Activated T-cell treated with anti-CD3 and anti-CD28 coated beads for 24 hours (primary cell): Measurements from ENCODE around the gene DCAF11.

Source experiments
- DNase-seq: peaks from one replicate; pipeline ENCODE4 v3.0.0-alpha.2; 2020; ENCODE audit warnings: low read depth

DCAF11 gene

GRCh38 chr14:24079491-24080141, 35.0 kb upstream of the DCAF11 start:
- DNase-seq: no peak

GRCh38 chr14:24080142-24080530, 34.4 kb upstream of the DCAF11 start:
- no peak for DNase-seq

- DNase-seq: peak; percentile 65
These were observed 33.5 kb upstream of the DCAF11 start for GRCh38 chr14:24080888-24081738.

GRCh38 chr14:24081739-24082211, 32.8 kb upstream of the DCAF11 start:
- DNase-seq: no peak

GRCh38 chr14:24082411-24083080, 32.0 kb upstream of the DCAF11 start:
- DNase-seq: no peak

GRCh38 chr14:24083462-24083861, 31.1 kb upstream of the DCAF11 start:
- no peak for DNase-seq

GRCh38 chr14:24084440-24084839, 30.1 kb upstream of the DCAF11 start:
- no peak for DNase-seq

GRCh38 chr14:24085215-24085614, 29.4 kb upstream of the DCAF11 start:
- DNase-seq: no peak

- DNase-seq: no peak
These were observed 28.2 kb upstream of the DCAF11 start for GRCh38 chr14:24086193-24086955.

- no peak for DNase-seq
These were observed 27.6 kb upstream of the DCAF11 start for GRCh38 chr14:24087004-24087403.

- no peak for DNase-seq
These were observed 26.5 kb upstream of the DCAF11 start for GRCh38 chr14:24088095-24088494.

- DNase-seq: no peak
These were observed 24.7 kb upstream of the DCAF11 start for GRCh38 chr14:24089890-24090289.

GRCh38 chr14:24092110-24092504, 22.5 kb upstream of the DCAF11 start:
- DNase-seq: no peak

- DNase-seq: no peak
These were observed 21.9 kb upstream of the DCAF11 start for GRCh38 chr14:24092505-24093206.

GRCh38 chr14:24093207-24093900, 21.2 kb upstream of the DCAF11 start:
- no peak for DNase-seq

- peak; percentile 74 for DNase-seq
These were observed 20.4 kb upstream of the DCAF11 start, which contains the start of gene PCK2 for GRCh38 chr14:24093901-24094840. Gene PCK2 (plus strand): TSS chr14:24094311. CDS start chr14:24094406, 95 bp downstream.

GRCh38 chr14:24094841-24095270, 19.7 kb upstream of the DCAF11 start:
- no peak for DNase-seq

- peak; percentile 57 for DNase-seq
These were observed 19.1 kb upstream of the DCAF11 start for GRCh38 chr14:24095271-24096068.
